Right lobe of liver (tissue), 4 donors: ENCODE results near the gene ZNF646.

Experiments
- POLR2A ChIP-seq: fragments of 450-650 bp; IDR thresholded peaks from one replicate; pipeline ENCODE4 v1.6.1; 2017; ENCODE audit warnings: antibody characterized with exemption, mild to moderate bottlenecking
- TF ChIP-seq, protein P1 (sequence below), 4 donors: fragments of 200-600 bp in 3 of 4; fragments of 450-650 bp in 1 of 4; IDR thresholded peaks; one replicate each; pipeline versions ENCODE4 v1.5.1 to v1.8.0; 2016 to 2022; ENCODE audit warnings: antibody characterized with exemption in 4 of 4, mild to moderate bottlenecking in 2 of 4
- donor health status: DM: no; HTN: no; CAD: no.
- donor health status: DM: no; HTN: no; CAD: no.
- donor health status: DM: no; HTN: yes; CAD: no.

DNA sequence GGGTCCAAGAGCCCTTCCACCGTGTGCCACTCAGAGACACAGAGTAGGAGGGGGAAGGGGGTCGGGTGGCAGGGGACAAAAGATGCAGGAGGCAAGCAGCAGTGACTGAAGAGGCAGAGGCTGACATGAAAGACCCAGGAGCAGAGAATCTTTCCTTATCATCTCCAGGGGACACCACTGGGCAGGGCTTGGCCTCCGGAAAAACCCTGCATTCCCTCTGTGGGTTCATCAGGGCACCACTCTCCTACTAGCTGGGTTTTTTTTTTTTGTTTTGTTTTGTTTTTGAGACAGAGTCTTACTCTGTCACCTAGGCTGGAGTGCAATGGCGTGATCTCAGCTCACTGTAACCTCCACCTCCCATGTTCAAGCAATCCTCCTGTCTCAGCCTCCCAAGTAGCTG lies 42.9 kb upstream of the ZNF646 start:
- TF ChIP-seq, protein P1, sequence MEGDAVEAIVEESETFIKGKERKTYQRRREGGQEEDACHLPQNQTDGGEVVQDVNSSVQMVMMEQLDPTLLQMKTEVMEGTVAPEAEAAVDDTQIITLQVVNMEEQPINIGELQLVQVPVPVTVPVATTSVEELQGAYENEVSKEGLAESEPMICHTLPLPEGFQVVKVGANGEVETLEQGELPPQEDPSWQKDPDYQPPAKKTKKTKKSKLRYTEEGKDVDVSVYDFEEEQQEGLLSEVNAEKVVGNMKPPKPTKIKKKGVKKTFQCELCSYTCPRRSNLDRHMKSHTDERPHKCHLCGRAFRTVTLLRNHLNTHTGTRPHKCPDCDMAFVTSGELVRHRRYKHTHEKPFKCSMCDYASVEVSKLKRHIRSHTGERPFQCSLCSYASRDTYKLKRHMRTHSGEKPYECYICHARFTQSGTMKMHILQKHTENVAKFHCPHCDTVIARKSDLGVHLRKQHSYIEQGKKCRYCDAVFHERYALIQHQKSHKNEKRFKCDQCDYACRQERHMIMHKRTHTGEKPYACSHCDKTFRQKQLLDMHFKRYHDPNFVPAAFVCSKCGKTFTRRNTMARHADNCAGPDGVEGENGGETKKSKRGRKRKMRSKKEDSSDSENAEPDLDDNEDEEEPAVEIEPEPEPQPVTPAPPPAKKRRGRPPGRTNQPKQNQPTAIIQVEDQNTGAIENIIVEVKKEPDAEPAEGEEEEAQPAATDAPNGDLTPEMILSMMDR (IDR thresholded peaks at IDR 0.05), result no peak
- no peak for TF ChIP-seq POLR2A
